Bronchial epithelial cell (primary cell): ENCODE data around the gene CRELD2. TPM values are rescaled to one million over a fixed set of nuclear protein-coding genes. Genes with fewer than 3 reads are reported as not detected.

Source experiments
- DNase-seq: peaks from one replicate; pipeline ENCODE4 v3.0.0-alpha.2; 2010; ENCODE audit warnings: low read depth
- FAIRE-seq: peaks from 2 replicates; lab custom pipeline; 2011; peaks lifted over from hg19 to GRCh38; lab: Jason Lieb, UNC
- H3K27me3 ChIP-seq: 2 replicates; pipeline ENCODE4 v1.5.1; 2011; ENCODE audit warnings: low read length; ENCODE audit not compliant: control insufficient read depth, insufficient read depth
- H3K36me3 ChIP-seq: 2 replicates; pipeline ENCODE4 v1.5.1; 2011; ENCODE audit warnings: low read length; ENCODE audit not compliant: control insufficient read depth, insufficient read depth
- H3K4me3 ChIP-seq: 2 replicates; pipeline ENCODE4 v1.5.1; 2011; ENCODE audit warnings: mild to moderate bottlenecking, low read depth, low read length, control low read depth
- total RNA-seq: library from RNA; depleted of rRNA; stranded (reverse); fragments of >200 nt; gene quantifications from 2 replicates; pipeline ENCODE4 v1.2.1, GENCODE V29; 2014
- TF ChIP-seq, protein P1 (sequence below): IDR thresholded peaks from 2 replicates; pipeline ENCODE4 v1.5.1; 2011; ENCODE audit warnings: mild to moderate bottlenecking, moderate library complexity, low read length, control low read depth, inconsistent platforms; ENCODE audit not compliant: insufficient read depth, severe bottlenecking

CRELD2 gene
- total RNA-seq, 1 donor from 2014 or later = 57.4 TPM

DNA sequence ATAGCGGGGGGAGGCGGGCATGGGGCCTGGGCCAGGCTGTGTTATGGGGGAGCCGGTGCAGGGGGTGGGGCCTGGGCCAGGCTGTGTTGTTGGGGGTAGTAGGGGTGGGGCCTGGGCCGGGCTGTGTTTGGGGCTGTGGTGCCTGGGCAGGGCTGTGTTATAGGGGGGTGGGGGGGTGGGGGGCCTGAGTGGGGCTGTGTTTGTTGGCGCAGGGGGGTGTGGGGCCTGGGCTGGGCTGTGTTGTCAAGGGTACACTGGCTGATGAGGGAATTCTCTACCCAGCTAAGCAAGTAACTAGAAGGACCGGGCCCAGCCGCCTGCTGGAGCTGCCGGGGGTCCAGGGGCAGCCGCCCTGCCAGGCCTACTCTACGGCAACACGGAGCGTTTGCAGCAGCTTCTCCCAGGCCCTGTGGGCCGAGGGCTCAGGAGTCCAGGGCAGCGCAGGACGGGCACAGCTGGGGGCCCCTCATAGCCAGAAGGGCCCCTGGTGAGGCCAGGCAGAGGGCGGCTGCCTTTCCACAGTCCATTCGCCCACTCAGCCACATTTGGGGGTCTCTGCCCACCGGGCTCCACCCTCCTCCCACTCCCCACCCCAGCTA lies 32.1 kb downstream of the CRELD2 start:
- FAIRE-seq (no peak), DNase-seq (no peak)

DNA sequence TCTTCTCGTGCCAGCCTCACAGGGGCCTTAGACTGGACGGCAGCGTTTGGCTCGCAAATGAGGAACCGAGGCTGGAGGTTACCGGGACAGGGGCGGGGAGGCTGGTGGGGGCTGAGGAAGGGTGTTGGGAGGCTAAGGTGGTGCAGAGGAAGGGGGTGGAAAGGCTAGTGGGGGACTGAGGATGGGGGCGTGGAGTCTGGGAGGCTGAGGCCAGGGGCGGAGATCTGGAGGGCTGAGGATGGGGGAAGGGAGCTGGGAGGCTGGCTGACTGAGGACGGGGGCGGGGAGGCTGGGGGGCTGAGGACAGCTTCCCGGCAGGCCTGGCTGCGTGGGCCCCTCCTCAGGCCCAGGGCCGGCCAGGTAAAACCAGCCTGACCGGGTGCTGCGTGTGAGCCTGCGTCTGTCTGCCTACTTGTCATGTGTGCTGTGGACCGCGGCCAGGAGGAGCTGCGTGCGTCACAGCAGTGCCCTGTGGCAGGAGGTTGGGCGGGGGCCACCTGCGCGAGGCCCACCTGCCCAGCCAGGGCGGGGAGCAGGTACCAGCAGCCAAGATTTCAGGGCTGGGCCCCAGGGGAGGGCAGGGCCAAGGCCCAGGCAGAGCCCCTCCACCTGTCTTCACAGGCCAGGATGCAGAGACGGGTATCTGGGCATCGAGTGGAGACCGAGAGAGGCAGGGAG lies 32.7 kb downstream of the CRELD2 start:
- TF ChIP-seq, protein P1, sequence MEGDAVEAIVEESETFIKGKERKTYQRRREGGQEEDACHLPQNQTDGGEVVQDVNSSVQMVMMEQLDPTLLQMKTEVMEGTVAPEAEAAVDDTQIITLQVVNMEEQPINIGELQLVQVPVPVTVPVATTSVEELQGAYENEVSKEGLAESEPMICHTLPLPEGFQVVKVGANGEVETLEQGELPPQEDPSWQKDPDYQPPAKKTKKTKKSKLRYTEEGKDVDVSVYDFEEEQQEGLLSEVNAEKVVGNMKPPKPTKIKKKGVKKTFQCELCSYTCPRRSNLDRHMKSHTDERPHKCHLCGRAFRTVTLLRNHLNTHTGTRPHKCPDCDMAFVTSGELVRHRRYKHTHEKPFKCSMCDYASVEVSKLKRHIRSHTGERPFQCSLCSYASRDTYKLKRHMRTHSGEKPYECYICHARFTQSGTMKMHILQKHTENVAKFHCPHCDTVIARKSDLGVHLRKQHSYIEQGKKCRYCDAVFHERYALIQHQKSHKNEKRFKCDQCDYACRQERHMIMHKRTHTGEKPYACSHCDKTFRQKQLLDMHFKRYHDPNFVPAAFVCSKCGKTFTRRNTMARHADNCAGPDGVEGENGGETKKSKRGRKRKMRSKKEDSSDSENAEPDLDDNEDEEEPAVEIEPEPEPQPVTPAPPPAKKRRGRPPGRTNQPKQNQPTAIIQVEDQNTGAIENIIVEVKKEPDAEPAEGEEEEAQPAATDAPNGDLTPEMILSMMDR = no peak
- DNase-seq = peak; percentile 82
- Histone ChIP-seq H3K27me3 (no peaks in the 10 kb centered on the region), H3K36me3 (no peaks in the 10 kb centered on the region), H3K4me3 (no peak overlapping the region)
- FAIRE-seq = no peak

More for the DNA sequence above, 32.1 kb downstream of the CRELD2 start:
- no peak overlapping the region for H3K4me3 ChIP-seq
- H3K27me3 ChIP-seq = no peaks in the 10 kb centered on the region
- TF ChIP-seq, protein P1 = no peak
- H3K36me3 ChIP-seq = no peaks in the 10 kb centered on the region

DNA sequence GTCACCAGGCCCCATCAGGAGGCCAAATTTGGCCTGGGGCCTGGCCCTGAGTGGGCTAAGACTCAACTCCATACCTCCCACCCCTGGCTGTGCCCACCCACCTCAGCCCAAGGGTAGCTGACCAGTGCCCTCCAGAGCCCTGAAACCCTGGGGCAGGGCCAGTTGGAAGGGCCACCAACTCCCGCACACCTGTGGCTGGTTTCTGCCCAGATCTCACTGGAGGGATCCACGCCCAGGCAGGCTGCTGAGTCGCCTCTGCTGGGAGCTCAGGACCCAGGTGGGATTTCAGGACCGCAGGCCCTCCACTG lies 33.2 kb downstream of the CRELD2 start:
- H3K36me3 ChIP-seq = no peaks in the 10 kb centered on the region
- H3K27me3 ChIP-seq = no peaks in the 10 kb centered on the region
- no peak overlapping the region for H3K4me3 ChIP-seq
- TF ChIP-seq, protein P1 = no peak
- DNase-seq = no peak
- no peak for FAIRE-seq

DNA sequence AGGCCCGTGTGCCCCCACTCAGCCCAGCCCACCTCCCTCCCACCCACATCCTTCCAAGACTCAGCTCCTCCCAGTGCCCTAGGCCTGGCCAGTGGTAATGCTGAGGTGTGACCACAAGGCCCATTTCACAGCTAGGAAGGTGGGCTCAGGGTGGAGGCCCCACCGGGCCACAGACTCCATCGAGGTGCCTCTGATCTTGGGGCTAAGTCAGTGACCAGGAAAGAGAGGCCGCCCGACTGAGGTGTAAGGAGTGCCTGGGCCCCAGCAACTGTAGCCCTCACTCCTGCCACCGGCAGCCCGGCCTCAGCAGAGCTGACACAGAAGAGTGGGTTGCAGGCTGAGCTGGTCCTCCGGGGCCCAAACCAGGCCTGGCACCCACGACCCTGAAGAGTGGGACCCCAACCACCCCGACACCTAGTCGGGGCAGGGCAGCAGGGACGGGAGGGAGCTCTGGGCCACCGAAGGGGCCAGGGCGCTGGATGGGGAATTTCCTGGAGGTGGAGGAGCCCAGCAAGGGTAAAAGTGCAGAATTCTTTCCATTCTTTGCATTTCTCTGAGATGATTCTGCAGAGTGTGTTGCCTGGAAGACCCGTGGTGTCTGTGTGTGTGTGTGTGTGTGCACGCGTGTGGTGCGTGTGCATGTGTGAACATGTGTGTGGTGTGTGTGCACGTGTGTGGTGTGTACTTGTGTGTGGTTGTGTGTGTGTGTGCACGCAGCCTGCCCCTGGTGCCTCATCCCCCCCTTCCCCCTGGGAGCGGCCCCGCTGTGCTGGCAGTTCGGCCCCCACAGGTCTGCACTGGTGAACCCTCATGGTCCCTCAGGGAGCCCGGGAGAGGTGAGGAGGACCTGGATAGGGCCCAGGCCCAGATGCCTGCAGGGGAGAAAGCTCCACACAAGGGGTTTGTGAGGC lies 33.8 kb downstream of the CRELD2 start:
- H3K36me3 ChIP-seq = no peaks in the 10 kb centered on the region
- H3K27me3 ChIP-seq = no peaks in the 10 kb centered on the region
- FAIRE-seq = peak; percentile 82
- peak; percentile 51 for DNase-seq
- no peak overlapping the region for H3K4me3 ChIP-seq
- TF ChIP-seq, protein P1 = no peak

DNA sequence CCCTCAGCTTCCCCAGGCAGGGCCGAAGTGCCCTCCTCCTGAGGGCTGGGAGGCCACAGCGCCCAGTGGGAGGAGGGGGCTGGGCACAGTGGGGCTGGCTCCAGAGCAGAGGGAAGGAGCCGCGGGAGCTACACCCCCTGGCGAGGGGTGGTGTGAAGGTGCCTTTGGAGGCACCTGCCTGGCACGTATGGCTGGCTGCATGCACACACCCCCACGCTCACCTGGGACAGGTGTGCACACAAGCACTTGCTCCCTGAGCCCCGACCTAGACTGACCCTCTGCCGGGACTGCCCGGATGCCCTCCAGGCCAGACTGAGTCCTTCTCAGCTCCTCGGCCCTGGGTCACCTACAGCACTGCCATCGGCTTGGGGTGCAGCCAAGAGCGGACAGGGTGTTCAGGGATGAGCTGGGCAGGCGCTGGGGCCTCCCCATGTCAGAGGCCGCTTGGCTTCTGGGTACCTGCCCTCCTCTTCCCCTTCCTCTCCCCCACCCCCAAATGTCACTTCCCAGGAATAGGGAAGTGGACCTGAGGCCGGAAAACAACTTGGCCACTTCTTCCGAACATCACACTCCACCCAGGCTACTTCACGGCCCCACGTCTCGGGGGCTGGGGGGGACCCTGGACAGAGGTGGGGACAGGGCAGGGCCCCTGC lies 34.7 kb downstream of the CRELD2 start:
- no peak for DNase-seq

More for the DNA sequence above, 34.7 kb downstream of the CRELD2 start:
- TF ChIP-seq, protein P1 = no peak
- no peak for FAIRE-seq
- Histone ChIP-seq H3K36me3 (no peaks in the 10 kb centered on the region), H3K27me3 (no peaks in the 10 kb centered on the region), H3K4me3 (no peak overlapping the region)
